Activated B cell treated with CpG ODN at 0.5 μM for 24 hours (primary cell): ENCODE data around the gene RPS27A. TPM values are rescaled to one million over a fixed set of nuclear protein-coding genes. Genes with fewer than 3 reads are reported as not detected.

ENCODE experiments used
- ATAC-seq: fragments of 200-7000 bp; cut with Tn5 transposase; one replicate; pipeline ENCODE4 v1.10.0; 2021; ENCODE audit warnings: low read depth, mild to moderate bottlenecking, moderate library complexity
- CTCF ChIA-PET: fragments of 350-600 bp; sonication (Branson Sonifier 250); formaldehyde crosslinking; loops from one replicate; lab custom pipeline; 2021; ENCODE audit warnings: antibody characterized with exemption; lab: Charles Lee
- POLR2A ChIA-PET: fragments of 350-600 bp; sonication (Branson Sonifier 250); formaldehyde crosslinking; loops from one replicate; lab custom pipeline; 2021; ENCODE audit warnings: antibody characterized with exemption; lab: Charles Lee
- DNase-seq: peaks from one replicate; pipeline ENCODE4 v3.0.0; 2022
- H3K27ac Mint-ChIP-seq: one replicate; pipeline ENCODE4 v1.8.0; 2020; ENCODE audit warnings: mixed read lengths
- H3K27me3 Mint-ChIP-seq: one replicate; pipeline ENCODE4 v1.8.0; 2021; ENCODE audit warnings: mixed read lengths
- H3K36me3 Mint-ChIP-seq: one replicate; pipeline ENCODE4 v1.8.0; 2021; ENCODE audit warnings: low read depth, mixed read lengths
- H3K4me1 Mint-ChIP-seq: one replicate; pipeline ENCODE4 v1.8.0; 2021; ENCODE audit warnings: mixed read lengths
- H3K4me3 Mint-ChIP-seq: one replicate; pipeline ENCODE4 v1.8.0; 2020; ENCODE audit warnings: mild to moderate bottlenecking, mixed read lengths
- H3K9me3 Mint-ChIP-seq: one replicate; pipeline ENCODE4 v1.8.0; 2020; ENCODE audit warnings: mixed read lengths
- intact Hi-C: fragments of 100-400 bp; cut with micrococcal nuclease; formaldehyde crosslinking; loops from one replicate; pipeline ENCODE4 v1.15.1; 2024
- total RNA-seq: library from RNA; stranded (reverse); gene quantifications from 2 replicates; pipeline ENCODE4 v1.2.3, GENCODE V29; 2022
- TF ChIP-seq, protein P1 (sequence below): fragments of 200-600 bp; IDR thresholded peaks from one replicate; pipeline ENCODE4 v1.8.0; 2022; ENCODE audit warnings: antibody characterized with exemption, mild to moderate bottlenecking

The RPS27A gene
- total RNA-seq, 1 donor from 2014 or later = 1,833 TPM

GRCh38 chr2:55204950-55205349 lies 27.5 kb upstream of the RPS27A start:
- no peaks in the 10 kb centered on the region for H3K27me3 Mint-ChIP-seq
- H3K27ac Mint-ChIP-seq = no peak overlapping the region
- intact Hi-C loops = no loop called here
- H3K4me3 Mint-ChIP-seq = no peak overlapping the region
- DNase-seq = no peak
- H3K36me3 Mint-ChIP-seq = peaks cover 23% of the 10 kb centered on the region
- no peaks in the 10 kb centered on the region for H3K4me1 Mint-ChIP-seq
- ChIA-PET CTCF (no interaction called here), POLR2A (no interaction called here)
- no peak for ATAC-seq
- H3K9me3 Mint-ChIP-seq = peaks cover 25% of the 10 kb centered on the region
- TF ChIP-seq, protein P1, sequence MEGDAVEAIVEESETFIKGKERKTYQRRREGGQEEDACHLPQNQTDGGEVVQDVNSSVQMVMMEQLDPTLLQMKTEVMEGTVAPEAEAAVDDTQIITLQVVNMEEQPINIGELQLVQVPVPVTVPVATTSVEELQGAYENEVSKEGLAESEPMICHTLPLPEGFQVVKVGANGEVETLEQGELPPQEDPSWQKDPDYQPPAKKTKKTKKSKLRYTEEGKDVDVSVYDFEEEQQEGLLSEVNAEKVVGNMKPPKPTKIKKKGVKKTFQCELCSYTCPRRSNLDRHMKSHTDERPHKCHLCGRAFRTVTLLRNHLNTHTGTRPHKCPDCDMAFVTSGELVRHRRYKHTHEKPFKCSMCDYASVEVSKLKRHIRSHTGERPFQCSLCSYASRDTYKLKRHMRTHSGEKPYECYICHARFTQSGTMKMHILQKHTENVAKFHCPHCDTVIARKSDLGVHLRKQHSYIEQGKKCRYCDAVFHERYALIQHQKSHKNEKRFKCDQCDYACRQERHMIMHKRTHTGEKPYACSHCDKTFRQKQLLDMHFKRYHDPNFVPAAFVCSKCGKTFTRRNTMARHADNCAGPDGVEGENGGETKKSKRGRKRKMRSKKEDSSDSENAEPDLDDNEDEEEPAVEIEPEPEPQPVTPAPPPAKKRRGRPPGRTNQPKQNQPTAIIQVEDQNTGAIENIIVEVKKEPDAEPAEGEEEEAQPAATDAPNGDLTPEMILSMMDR = no peak

- H3K27me3 Mint-ChIP-seq = no peaks in the 10 kb centered on the region
- H3K9me3 Mint-ChIP-seq = no peaks in the 10 kb centered on the region
- no peak for DNase-seq
- ATAC-seq = no peak
- ChIA-PET POLR2A (no interaction called here), CTCF (no interaction called here)
- no peaks in the 10 kb centered on the region for H3K36me3 Mint-ChIP-seq
- TF ChIP-seq, protein P1 = no peak
- H3K27ac Mint-ChIP-seq = no peak overlapping the region
- H3K4me3 Mint-ChIP-seq = no peak overlapping the region
- intact Hi-C loops = no loop called here
- H3K4me1 Mint-ChIP-seq = no peaks in the 10 kb centered on the region
Measured at GRCh38 chr2:55213822-55214221, 18.7 kb upstream of the RPS27A start.

- no peaks in the 10 kb centered on the region for H3K9me3 Mint-ChIP-seq
- ATAC-seq = no peak
- intact Hi-C loops = loop anchor here (1.0 to 5.0 kb wide), 7 partner anchors 8 to 1253 kb away; partner anchors contain the start of genes ACYP2, CLHC1, MTIF2 and PSME4
- H3K4me3 Mint-ChIP-seq = peak overlapping the region; percentile 81
- no peaks in the 10 kb centered on the region for H3K27me3 Mint-ChIP-seq
- no peaks in the 10 kb centered on the region for H3K36me3 Mint-ChIP-seq
- DNase-seq = no peak
- peak overlapping the region; percentile 87 for H3K27ac Mint-ChIP-seq
- peaks cover 28% of the 10 kb centered on the region for H3K4me1 Mint-ChIP-seq
- ChIA-PET POLR2A (interaction anchor here (0.6 to 3.1 kb wide), 21 partner anchors 9 to 1457 kb away, joined by 3 to 81 read pairs (median 4); partner anchors contain the start of genes ACYP2, CCDC88A, CFAP36 and CHAC2), CTCF (interaction anchor here (1.1 kb wide), 1 partner anchor 174 kb away, joined by 3 read pairs; the partner anchor contains the start of gene RTN4)
- TF ChIP-seq, protein P1 = no peak
Measured at GRCh38 chr2:55223958-55224760, 8.3 kb upstream of the RPS27A start.

- CTCF ChIA-PET = interaction anchor here (1.1 kb wide), 1 partner anchor 175 kb away, joined by 3 read pairs; the partner anchor contains the start of gene RTN4
- Mint-ChIP-seq H3K27me3 (no peaks in the 10 kb centered on the region), H3K4me1 (peaks cover 28% of the 10 kb centered on the region), H3K27ac (no peak overlapping the region), H3K9me3 (no peaks in the 10 kb centered on the region), H3K36me3 (no peaks in the 10 kb centered on the region), H3K4me3 (no peak overlapping the region)
- intact Hi-C loops = loop anchor here (5.0 kb wide), 1 partner anchor 1108 kb away; the partner anchor contains the start of gene ACYP2
- peak; percentile 21 for DNase-seq
- POLR2A ChIA-PET = interaction anchor here (0.6 to 3.1 kb wide), 10 partner anchors 8 to 1109 kb away, joined by 3 to 81 read pairs (median 5); partner anchors contain the start of genes ACYP2, CLHC1, EML6 and MTIF2
- ATAC-seq = no peak
- TF ChIP-seq, protein P1 = no peak
Measured at GRCh38 chr2:55224761-55225261, 7.7 kb upstream of the RPS27A start.
